Esophagus squamous epithelium (tissue), 5 donors: ENCODE measurements around the gene ATP2C1. TPM values are rescaled to one million over a fixed set of nuclear protein-coding genes. Genes with fewer than 3 reads are reported as not detected.

Experiments used
- DNase-seq: peaks from one replicate; lab custom pipeline; 2025; lab: John Stamatoyannopoulos, UW
- H3K27ac ChIP-seq, 4 donors: fragments of 200-600 bp; sonication (generic); one replicate each; pipeline ENCODE4 v1.5.1; 2016 to 2019; ENCODE audit warnings: mild to moderate bottlenecking in 1 of 4
- H3K27me3 ChIP-seq, 4 donors: fragments of 200-600 bp; sonication (generic); 1 replicate in 3 of 4; 2 replicates in 1 of 4; pipeline versions ENCODE4 v1.5.1 to v1.6.0; 2017 to 2021; ENCODE audit warnings: antibody characterized with exemption in 1 of 4
- H3K36me3 ChIP-seq, 3 donors: fragments of 200-600 bp; sonication (generic); one replicate each; pipeline ENCODE4 v1.5.1; 2016 to 2019
- H3K4me1 ChIP-seq, 3 donors: fragments of 200-600 bp; sonication (generic); one replicate each; pipeline ENCODE4 v1.5.1; 2017 to 2019
- H3K4me3 ChIP-seq, 4 donors: fragments of 200-600 bp; sonication (generic); 1 replicate in 3 of 4; 2 replicates in 1 of 4; pipeline ENCODE4 v1.5.1; 2016 to 2019; ENCODE audit warnings: mild to moderate bottlenecking in 2 of 4, moderate library complexity in 1 of 4
- H3K9me3 ChIP-seq, 3 donors: fragments of 200-600 bp; sonication (generic); one replicate each; pipeline ENCODE4 v1.5.1; 2016 to 2019
- POLR2A ChIP-seq, 4 donors: fragments of 450-650 bp; IDR thresholded peaks; one replicate each; pipeline ENCODE4 v1.6.1; 2017; ENCODE audit warnings: antibody characterized with exemption in 4 of 4, mild to moderate bottlenecking in 4 of 4, moderate library complexity in 3 of 4
- WGBS, 2 donors: methylation state at CpG; one replicate each; pipeline ENCODE4 v1.1.5; 2018; 5-methylcytosine and 5-hydroxymethylcytosine counted together
- intact Hi-C: fragments of 100-400 bp; cut with DNase I; formaldehyde crosslinking; loops from one replicate; pipeline ENCODE4 v1.15.0; 2022
- total RNA-seq, 4 donors: library from RNA; depleted of rRNA; stranded (reverse); fragments of >200 nt; gene quantifications; one replicate each; pipeline ENCODE4 v1.1.0, GENCODE V29; 2016
- TF ChIP-seq, protein P1 (sequence below), 6 experiments: fragments of 450-650 bp in 4 of 6; fragments of 200-600 bp in 2 of 6; sonication (generic) in 2 of 6; IDR thresholded peaks; one replicate each; pipeline ENCODE4 v1.5.1; 2016 to 2019; ENCODE audit warnings: antibody characterized with exemption in 6 of 6, mild to moderate bottlenecking in 4 of 6, moderate library complexity in 4 of 6
- donor health status: DM: yes; HTN: yes; CAD: no.

The ATP2C1 gene
- total RNA-seq, 4 donors from 2014 or later = 27.6 to 44.2 (median 37.7) TPM

DNA sequence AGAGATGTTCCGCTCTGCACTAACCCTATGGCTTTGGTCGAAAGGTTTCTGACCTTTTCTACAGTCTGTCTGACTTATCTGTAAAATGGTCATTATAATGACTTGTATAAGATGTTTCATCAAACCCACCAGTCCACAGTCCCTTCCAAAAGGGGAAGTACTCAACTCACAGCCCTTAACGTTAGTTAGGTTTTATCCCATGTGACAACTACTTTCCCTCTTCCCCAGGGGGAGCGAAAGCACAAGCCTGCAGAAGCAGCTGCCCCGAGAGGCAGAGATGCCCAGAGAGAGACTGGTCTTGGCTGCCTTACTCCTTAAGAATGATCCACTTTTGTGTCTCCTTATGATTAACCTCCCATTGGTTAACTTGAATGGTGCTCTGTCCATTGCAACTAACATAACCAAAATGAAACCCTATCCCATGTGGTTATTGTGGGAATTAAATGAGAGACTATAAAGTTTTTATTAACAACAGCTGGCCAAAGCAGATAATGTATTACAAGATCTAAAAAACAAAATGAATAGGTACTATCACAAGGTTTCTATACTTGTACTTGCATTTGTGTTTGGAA is 126.3 kb downstream of the ATP2C1 start:
- Histone ChIP-seq H3K4me3 (no peak overlapping the region), H3K27ac (no peak overlapping the region), H3K27me3 (no peaks in the 10 kb centered on the region), H3K36me3 (peaks cover 0 to 58% (median 14%) of the 10 kb centered on the region in 3 donors), H3K9me3 (no peaks in the 10 kb centered on the region), H3K4me1 (peaks cover 0 to 51% (median 14%) of the 10 kb centered on the region in 3 donors)
- no peak for DNase-seq
- intact Hi-C loops = no loop called here
- no peak for TF ChIP-seq POLR2A (IDR thresholded peaks at IDR 0.05)
- TF ChIP-seq, protein P1, sequence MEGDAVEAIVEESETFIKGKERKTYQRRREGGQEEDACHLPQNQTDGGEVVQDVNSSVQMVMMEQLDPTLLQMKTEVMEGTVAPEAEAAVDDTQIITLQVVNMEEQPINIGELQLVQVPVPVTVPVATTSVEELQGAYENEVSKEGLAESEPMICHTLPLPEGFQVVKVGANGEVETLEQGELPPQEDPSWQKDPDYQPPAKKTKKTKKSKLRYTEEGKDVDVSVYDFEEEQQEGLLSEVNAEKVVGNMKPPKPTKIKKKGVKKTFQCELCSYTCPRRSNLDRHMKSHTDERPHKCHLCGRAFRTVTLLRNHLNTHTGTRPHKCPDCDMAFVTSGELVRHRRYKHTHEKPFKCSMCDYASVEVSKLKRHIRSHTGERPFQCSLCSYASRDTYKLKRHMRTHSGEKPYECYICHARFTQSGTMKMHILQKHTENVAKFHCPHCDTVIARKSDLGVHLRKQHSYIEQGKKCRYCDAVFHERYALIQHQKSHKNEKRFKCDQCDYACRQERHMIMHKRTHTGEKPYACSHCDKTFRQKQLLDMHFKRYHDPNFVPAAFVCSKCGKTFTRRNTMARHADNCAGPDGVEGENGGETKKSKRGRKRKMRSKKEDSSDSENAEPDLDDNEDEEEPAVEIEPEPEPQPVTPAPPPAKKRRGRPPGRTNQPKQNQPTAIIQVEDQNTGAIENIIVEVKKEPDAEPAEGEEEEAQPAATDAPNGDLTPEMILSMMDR (IDR thresholded peaks at IDR 0.05) = no peak
- 74 to 75% methylated on average over 4 to 5 of the region's 5 CpGs for WGBS, 2 donors

DNA sequence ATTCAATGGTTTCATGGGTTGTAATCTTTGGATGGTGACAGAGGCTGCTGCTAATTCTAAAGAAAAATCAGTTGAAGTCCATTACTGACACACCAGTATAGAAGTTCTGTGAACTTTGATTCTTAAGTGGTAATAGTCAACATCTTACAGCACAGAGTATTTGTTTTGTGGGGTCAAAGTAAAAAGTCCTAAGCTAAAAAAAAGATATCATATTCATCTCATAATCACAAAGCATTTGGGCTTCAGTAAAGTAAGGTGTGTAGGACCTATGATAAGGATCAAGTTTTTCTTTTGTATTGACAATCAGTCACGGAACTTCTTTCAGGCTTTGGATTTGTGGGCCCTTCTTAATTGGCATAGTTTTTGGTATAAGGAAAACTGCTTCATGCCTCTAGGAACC is 131.7 kb downstream of the ATP2C1 start:
- TF ChIP-seq, protein P1 (IDR thresholded peaks at IDR 0.05) = no peak
- TF ChIP-seq POLR2A (IDR thresholded peaks at IDR 0.05) = no peak
- H3K27me3 ChIP-seq = no peaks in the 10 kb centered on the region
- H3K9me3 ChIP-seq = no peaks in the 10 kb centered on the region
- 78 to 91% methylated on average over 1 of the region's 1 CpG for WGBS, 2 donors
- no peak for DNase-seq
- intact Hi-C loops = no loop called here
- peaks cover 0 to 21% (median 0%) of the 10 kb centered on the region in 3 donors for H3K36me3 ChIP-seq
- H3K4me3 ChIP-seq = peak overlapping the region in 2 of 4 donors; percentile 76 to 93
- peaks cover 12 to 61% (median 27%) of the 10 kb centered on the region in 3 donors for H3K4me1 ChIP-seq
- no peak overlapping the region for H3K27ac ChIP-seq

DNA sequence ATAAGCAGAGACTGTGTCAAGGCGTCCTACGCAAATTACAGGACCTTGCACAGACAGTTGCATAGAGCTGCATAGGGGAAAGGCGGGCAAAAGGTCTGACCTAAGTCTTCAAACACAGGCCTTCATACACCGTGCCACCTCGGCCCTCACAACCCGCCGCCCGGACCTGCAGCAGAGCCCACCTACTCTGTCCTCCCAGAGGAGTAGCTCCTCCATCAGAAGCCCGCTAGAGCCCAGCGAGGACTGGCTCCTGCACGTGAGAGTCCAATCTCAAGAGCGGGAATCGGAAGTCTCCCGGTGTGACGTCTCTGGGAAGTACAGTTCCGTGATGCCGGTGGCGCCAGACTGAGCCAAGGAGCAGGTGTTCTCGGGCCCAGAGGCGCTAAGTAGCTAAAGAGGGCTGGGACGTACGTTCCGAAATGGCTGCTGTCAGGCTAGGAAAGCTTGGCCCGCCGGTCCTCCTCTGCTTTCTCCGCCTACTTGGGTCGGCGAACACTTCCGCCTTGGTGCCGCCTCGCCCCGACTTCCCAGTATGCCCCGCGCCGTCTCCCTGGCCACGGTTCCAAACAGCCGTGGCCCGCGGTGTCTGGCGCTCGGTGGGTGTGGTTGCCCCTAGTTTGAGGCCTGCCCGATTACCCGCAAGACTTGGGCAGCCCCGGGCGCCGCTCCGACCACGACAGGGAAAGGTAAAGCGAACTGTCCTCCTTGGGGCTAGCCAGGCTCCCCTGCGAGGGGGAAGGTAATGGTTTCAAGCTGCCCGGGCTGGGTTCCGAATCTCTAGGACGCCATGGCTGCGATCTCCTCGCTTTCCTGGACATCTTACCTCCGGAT is 132.7 kb downstream of the ATP2C1 start, which contains the start of the genes ASTE1 and NEK11:
Gene ASTE1, minus strand, starts transcription at position 505 of the 831 bp plus-strand sequence. CDS start 1,519 bp downstream, outside the sequence.
Gene NEK11, plus strand, starts transcription at position 557 of the 831 bp plus-strand sequence. CDS start 2,832 bp downstream, outside the sequence.
- TF ChIP-seq, protein P1 (IDR thresholded peaks at IDR 0.05) = peak in 1 of 6 experiments; percentile 12
- TF ChIP-seq POLR2A (IDR thresholded peaks at IDR 0.05) = peak in 2 of 4 donors; percentile 35 to 53
- Histone ChIP-seq H3K4me1 (peaks cover 12 to 52% (median 27%) of the 10 kb centered on the region in 3 donors), H3K27ac (peak within 1 kb of the TSS; percentile 86 to 97 (median 94)), H3K9me3 (no peaks in the 10 kb centered on the region), H3K27me3 (no peaks in the 10 kb centered on the region), H3K36me3 (peaks cover 0 to 21% (median 0%) of the 10 kb centered on the region in 3 donors), H3K4me3 (peak within 1 kb of the TSS; percentile 70 to 93 (median 80))
- 1 to 2% methylated on average over 13 to 24 of the region's 56 CpGs for WGBS, 2 donors
- peak; percentile 56 for DNase-seq
- intact Hi-C loops = no loop called here

DNA sequence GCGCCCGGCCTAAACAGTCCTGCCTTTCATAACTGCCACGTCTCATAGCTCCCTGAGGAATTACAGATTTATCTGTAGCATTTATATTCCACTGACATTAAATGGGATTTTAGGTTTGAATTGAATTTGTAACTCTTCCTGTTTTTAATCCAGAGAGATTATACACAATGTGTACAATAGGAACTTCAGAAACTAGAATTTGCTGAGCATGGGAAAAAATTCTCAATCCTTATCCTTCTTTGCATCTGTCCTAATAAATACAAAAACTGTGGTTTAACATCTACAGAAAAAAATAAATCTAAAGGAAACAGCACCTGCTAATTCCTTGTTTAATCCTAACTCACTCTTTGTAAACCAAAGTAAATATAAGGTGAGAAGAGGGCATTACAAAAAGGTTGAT is 135.0 kb downstream of the ATP2C1 start:
- peaks cover 0 to 10% (median 0%) of the 10 kb centered on the region in 3 donors for H3K36me3 ChIP-seq
- intact Hi-C loops = no loop called here
- H3K27ac ChIP-seq = no peak overlapping the region
- TF ChIP-seq, protein P1 (IDR thresholded peaks at IDR 0.05) = no peak
- no peak for TF ChIP-seq POLR2A (IDR thresholded peaks at IDR 0.05)
- H3K4me3 ChIP-seq = no peak overlapping the region
- DNase-seq = no peak
- no peaks in the 10 kb centered on the region for H3K9me3 ChIP-seq
- peaks cover 12 to 32% (median 17%) of the 10 kb centered on the region in 3 donors for H3K4me1 ChIP-seq
- H3K27me3 ChIP-seq = no peaks in the 10 kb centered on the region
- 80 to 92% methylated on average over 3 of the region's 3 CpGs for WGBS, 2 donors
